SK-N-SH treated with all-trans-retinoic acid at 6 μM for 48 hours (cell line): ENCODE results near the gene SARNP.

Experiments used
- BACH2 ChIP-seq: fragments of 250-450 bp; sonication (Bioruptor Pico); IDR thresholded peaks from 2 replicates; pipeline ENCODE4 v1.9.0; 2021; ENCODE audit warnings: mild to moderate bottlenecking, borderline replicate concordance
- PATZ1 ChIP-seq: fragments of 250-450 bp; sonication (Bioruptor Pico); IDR thresholded peaks from 2 replicates; pipeline ENCODE4 v1.8.0; 2020; ENCODE audit warnings: mild to moderate bottlenecking, moderate library complexity, borderline replicate concordance
- RARB ChIP-seq: fragments of 250-450 bp; sonication (Bioruptor Pico); IDR thresholded peaks from 2 replicates; pipeline ENCODE4 v1.8.0; 2021; ENCODE audit warnings: mild to moderate bottlenecking, moderate library complexity
- ZFP3 ChIP-seq: fragments of 250-450 bp; sonication (Bioruptor Pico); IDR thresholded peaks from 2 replicates; pipeline ENCODE4 v1.5.0; 2020; ENCODE audit warnings: mild to moderate bottlenecking, moderate library complexity
- ZNF565 ChIP-seq: fragments of 450-650 bp; formaldehyde crosslinking; conservative IDR thresholded peaks from 2 replicates; pipeline ENCODE4 v1.5.0; 2020; ENCODE audit warnings: low read depth, mild to moderate bottlenecking, moderate library complexity
- TF ChIP-seq, protein P1 (sequence below): fragments of 250-450 bp; sonication (Bioruptor Pico); IDR thresholded peaks from 2 replicates; pipeline ENCODE4 v1.5.1; 2020; ENCODE audit warnings: low read depth, mild to moderate bottlenecking, moderate library complexity

- TF ChIP-seq RARB (CRISPR knock-in tag) (no peak), ZFP3 (CRISPR knock-in tag) (no peak), PATZ1 (CRISPR knock-in tag) (no peak), ZNF565 (CRISPR knock-in tag) (no peak), BACH2 (CRISPR knock-in tag) (no peak)
- TF ChIP-seq, protein P1, sequence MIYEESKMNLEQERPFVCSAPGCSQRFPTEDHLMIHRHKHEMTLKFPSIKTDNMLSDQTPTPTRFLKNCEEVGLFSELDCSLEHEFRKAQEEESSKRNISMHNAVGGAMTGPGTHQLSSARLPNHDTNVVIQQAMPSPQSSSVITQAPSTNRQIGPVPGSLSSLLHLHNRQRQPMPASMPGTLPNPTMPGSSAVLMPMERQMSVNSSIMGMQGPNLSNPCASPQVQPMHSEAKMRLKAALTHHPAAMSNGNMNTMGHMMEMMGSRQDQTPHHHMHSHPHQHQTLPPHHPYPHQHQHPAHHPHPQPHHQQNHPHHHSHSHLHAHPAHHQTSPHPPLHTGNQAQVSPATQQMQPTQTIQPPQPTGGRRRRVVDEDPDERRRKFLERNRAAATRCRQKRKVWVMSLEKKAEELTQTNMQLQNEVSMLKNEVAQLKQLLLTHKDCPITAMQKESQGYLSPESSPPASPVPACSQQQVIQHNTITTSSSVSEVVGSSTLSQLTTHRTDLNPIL (CRISPR knock-in tag) = no peak
Measured at GRCh38 chr12:55708695-55709233, 108.8 kb downstream of the SARNP start.
